H1 (cell line): ENCODE data around the gene BPGM. TPM values are rescaled to one million over a fixed set of nuclear protein-coding genes. Genes with fewer than 3 reads are reported as not detected.

Experiments
- BCL11A ChIP-seq, 2 experiments: IDR thresholded peaks; one replicate each; pipeline ENCODE4 v1.6.1; 2011; ENCODE audit warnings: low read depth in 2 of 2, low read length in 2 of 2, mild to moderate bottlenecking in 2 of 2
- CEBPB ChIP-seq: IDR thresholded peaks from 2 replicates; pipeline ENCODE4 v1.6.1; 2012; ENCODE audit warnings: low read depth, low read length
- EP300 ChIP-seq, 2 experiments: IDR thresholded peaks; 1 replicate in 1 of 2; 2 replicates in 1 of 2; pipeline ENCODE4 v1.6.1; 2011 to 2012; ENCODE audit warnings: low read depth in 2 of 2, low read length in 2 of 2, mild to moderate bottlenecking in 2 of 2, borderline replicate concordance in 1 of 2, inconsistent platforms in 1 of 2, moderate library complexity in 1 of 2
- NRF1 ChIP-seq: IDR thresholded peaks from 2 replicates; pipeline ENCODE4 v1.6.1; 2011; ENCODE audit warnings: mild to moderate bottlenecking, low read depth, low read length, improper control_type of control experiment
- POLR2A ChIP-seq, 2 experiments: IDR thresholded peaks; 1 replicate in 1 of 2; 2 replicates in 1 of 2; pipeline ENCODE4 v1.6.1; 2011; ENCODE audit warnings: low read depth in 2 of 2, low read length in 2 of 2, mild to moderate bottlenecking in 2 of 2; ENCODE audit errors: control extremely low read depth in 1 of 2
- POU5F1 ChIP-seq: IDR thresholded peaks from 2 replicates; pipeline ENCODE4 v1.6.1; 2011; ENCODE audit warnings: low read depth, mild to moderate bottlenecking, low read length, moderate library complexity
- RXRA ChIP-seq: IDR thresholded peaks from 2 replicates; pipeline ENCODE4 v1.6.1; 2011; ENCODE audit warnings: low read depth, mild to moderate bottlenecking, low read length, moderate library complexity; ENCODE audit not compliant: insufficient read depth
- USF2 ChIP-seq: IDR thresholded peaks from 2 replicates; pipeline ENCODE4 v1.6.1; 2011; ENCODE audit warnings: low read length, improper control_type of control experiment
- polyA plus RNA-seq, 7 experiments: library from polyadenylated mRNA; depleted of rRNA in 3 of 7; stranded (reverse) in 5 of 7; unstranded in 2 of 7; fragments of >200 nt in 5 of 7; fragments of 200-250 nt in 2 of 7; gene quantifications; 1 replicate in 5 of 7; 2 replicates in 1 of 7; 4 replicates in 1 of 7; pipeline versions ENCODE4 v1.2.1 to v1.2.3, GENCODE V29; 2011 to 2013; ENCODE audit warnings: missing spikeins in 2 of 7, mixed read lengths in 2 of 7
- total RNA-seq: library from RNA; stranded (reverse); fragmentation: NEBNext Ultra II Directional; extraction: Animal tissue kit (Norgen Biotek cat#: 25700); gene quantifications from 2 replicates; pipeline ENCODE4 v1.2.1, GENCODE V29; 2021
- TF ChIP-seq, protein P1 (sequence below): fragments of 300-600 bp; sonication (generic); IDR thresholded peaks from 2 replicates; pipeline ENCODE4 v1.7.1; 2012; ENCODE audit warnings: low read length, moderate library complexity, mild to moderate bottlenecking, inconsistent platforms; ENCODE audit not compliant: insufficient replicate concordance
- TF ChIP-seq, protein P2 (sequence below): IDR thresholded peaks from 2 replicates; pipeline ENCODE4 v1.6.1; 2012; ENCODE audit warnings: inconsistent platforms

BPGM gene
- total and polyA plus RNA-seq, 2 of the 8 experiments (the other 6 are each of a cell fraction or from before 2014, with no cell fraction given), result 9.7 to 15.3 TPM

DNA sequence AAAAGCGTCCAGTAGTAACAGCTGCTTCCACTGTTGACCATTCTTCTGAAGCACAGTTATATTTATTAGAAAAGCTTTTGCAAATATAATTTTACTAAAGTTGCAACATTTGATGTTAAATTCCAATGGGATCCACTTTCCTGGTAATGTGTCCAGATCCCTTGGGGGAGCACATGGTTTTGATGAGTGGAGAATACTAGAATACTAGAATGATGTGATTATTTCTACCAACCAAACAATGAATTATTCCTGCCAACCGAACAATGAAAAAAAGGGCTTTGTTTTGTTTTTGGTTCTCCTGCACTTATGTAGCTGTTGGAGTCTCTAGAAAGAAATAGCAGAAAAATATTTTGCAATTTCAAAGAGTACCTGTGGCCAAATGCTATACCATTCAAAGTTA, 59.1 kb downstream of the BPGM start (continued):
- TF ChIP-seq, protein P1, sequence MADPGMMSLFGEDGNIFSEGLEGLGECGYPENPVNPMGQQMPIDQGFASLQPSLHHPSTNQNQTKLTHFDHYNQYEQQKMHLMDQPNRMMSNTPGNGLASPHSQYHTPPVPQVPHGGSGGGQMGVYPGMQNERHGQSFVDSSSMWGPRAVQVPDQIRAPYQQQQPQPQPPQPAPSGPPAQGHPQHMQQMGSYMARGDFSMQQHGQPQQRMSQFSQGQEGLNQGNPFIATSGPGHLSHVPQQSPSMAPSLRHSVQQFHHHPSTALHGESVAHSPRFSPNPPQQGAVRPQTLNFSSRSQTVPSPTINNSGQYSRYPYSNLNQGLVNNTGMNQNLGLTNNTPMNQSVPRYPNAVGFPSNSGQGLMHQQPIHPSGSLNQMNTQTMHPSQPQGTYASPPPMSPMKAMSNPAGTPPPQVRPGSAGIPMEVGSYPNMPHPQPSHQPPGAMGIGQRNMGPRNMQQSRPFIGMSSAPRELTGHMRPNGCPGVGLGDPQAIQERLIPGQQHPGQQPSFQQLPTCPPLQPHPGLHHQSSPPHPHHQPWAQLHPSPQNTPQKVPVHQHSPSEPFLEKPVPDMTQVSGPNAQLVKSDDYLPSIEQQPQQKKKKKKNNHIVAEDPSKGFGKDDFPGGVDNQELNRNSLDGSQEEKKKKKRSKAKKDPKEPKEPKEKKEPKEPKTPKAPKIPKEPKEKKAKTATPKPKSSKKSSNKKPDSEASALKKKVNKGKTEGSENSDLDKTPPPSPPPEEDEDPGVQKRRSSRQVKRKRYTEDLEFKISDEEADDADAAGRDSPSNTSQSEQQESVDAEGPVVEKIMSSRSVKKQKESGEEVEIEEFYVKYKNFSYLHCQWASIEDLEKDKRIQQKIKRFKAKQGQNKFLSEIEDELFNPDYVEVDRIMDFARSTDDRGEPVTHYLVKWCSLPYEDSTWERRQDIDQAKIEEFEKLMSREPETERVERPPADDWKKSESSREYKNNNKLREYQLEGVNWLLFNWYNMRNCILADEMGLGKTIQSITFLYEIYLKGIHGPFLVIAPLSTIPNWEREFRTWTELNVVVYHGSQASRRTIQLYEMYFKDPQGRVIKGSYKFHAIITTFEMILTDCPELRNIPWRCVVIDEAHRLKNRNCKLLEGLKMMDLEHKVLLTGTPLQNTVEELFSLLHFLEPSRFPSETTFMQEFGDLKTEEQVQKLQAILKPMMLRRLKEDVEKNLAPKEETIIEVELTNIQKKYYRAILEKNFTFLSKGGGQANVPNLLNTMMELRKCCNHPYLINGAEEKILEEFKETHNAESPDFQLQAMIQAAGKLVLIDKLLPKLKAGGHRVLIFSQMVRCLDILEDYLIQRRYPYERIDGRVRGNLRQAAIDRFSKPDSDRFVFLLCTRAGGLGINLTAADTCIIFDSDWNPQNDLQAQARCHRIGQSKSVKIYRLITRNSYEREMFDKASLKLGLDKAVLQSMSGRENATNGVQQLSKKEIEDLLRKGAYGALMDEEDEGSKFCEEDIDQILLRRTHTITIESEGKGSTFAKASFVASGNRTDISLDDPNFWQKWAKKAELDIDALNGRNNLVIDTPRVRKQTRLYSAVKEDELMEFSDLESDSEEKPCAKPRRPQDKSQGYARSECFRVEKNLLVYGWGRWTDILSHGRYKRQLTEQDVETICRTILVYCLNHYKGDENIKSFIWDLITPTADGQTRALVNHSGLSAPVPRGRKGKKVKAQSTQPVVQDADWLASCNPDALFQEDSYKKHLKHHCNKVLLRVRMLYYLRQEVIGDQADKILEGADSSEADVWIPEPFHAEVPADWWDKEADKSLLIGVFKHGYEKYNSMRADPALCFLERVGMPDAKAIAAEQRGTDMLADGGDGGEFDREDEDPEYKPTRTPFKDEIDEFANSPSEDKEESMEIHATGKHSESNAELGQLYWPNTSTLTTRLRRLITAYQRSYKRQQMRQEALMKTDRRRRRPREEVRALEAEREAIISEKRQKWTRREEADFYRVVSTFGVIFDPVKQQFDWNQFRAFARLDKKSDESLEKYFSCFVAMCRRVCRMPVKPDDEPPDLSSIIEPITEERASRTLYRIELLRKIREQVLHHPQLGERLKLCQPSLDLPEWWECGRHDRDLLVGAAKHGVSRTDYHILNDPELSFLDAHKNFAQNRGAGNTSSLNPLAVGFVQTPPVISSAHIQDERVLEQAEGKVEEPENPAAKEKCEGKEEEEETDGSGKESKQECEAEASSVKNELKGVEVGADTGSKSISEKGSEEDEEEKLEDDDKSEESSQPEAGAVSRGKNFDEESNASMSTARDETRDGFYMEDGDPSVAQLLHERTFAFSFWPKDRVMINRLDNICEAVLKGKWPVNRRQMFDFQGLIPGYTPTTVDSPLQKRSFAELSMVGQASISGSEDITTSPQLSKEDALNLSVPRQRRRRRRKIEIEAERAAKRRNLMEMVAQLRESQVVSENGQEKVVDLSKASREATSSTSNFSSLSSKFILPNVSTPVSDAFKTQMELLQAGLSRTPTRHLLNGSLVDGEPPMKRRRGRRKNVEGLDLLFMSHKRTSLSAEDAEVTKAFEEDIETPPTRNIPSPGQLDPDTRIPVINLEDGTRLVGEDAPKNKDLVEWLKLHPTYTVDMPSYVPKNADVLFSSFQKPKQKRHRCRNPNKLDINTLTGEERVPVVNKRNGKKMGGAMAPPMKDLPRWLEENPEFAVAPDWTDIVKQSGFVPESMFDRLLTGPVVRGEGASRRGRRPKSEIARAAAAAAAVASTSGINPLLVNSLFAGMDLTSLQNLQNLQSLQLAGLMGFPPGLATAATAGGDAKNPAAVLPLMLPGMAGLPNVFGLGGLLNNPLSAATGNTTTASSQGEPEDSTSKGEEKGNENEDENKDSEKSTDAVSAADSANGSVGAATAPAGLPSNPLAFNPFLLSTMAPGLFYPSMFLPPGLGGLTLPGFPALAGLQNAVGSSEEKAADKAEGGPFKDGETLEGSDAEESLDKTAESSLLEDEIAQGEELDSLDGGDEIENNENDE, result no peak
- TF ChIP-seq CEBPB (no peak), RXRA (no peak), USF2 (no peak), NRF1 (no peak), EP300 (IDR thresholded peaks at IDR 0.05; ENCODE audit: borderline replicate concordance in 1 of 2, low read depth in 2 of 2, low read length in 2 of 2) (no peak), BCL11A (IDR thresholded peaks at IDR 0.05; ENCODE audit: low read depth in 2 of 2, low read length in 2 of 2) (no peak), POLR2A (IDR thresholded peaks at IDR 0.05; ENCODE audit: control extremely low read depth in 1 of 2, low read depth in 2 of 2, low read length in 2 of 2) (no peak), POU5F1 (no peak)
- TF ChIP-seq, protein P2, sequence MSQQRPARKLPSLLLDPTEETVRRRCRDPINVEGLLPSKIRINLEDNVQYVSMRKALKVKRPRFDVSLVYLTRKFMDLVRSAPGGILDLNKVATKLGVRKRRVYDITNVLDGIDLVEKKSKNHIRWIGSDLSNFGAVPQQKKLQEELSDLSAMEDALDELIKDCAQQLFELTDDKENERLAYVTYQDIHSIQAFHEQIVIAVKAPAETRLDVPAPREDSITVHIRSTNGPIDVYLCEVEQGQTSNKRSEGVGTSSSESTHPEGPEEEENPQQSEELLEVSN, result no peak
